Ovary (tissue), 3 donors: ENCODE data around the gene MAP4K4.

Source experiments
- CTCF ChIP-seq, 3 donors: fragments of 450-650 bp in 2 of 3; fragments of 200-600 bp in 1 of 3; IDR thresholded peaks; one replicate each; pipeline versions ENCODE4 v1.5.1 to v1.8.0; 2016 to 2022; ENCODE audit warnings: antibody characterized with exemption in 3 of 3, mild to moderate bottlenecking in 1 of 3
- EP300 ChIP-seq: sonication (generic); formaldehyde crosslinking; IDR thresholded peaks from one replicate; pipeline ENCODE4 v1.6.1; 2017; ENCODE audit warnings: antibody characterized with exemption
- donor health status: DM: no; HTN: no; CAD: no.

GRCh38 chr2:101771227-101771902 lies 73.9 kb downstream of the MAP4K4 start:
- TF ChIP-seq CTCF (IDR thresholded peaks at IDR 0.05) (no peak), EP300 (no peak)
